ENCODE measurements around the gene INAFM2. TPM values are rescaled to one million over a fixed set of nuclear protein-coding genes. Genes with fewer than 3 reads are reported as not detected.

Gene INAFM2
- total and polyA plus RNA-seq, 9 of the 15 experiments (the other 6 are each of a cell fraction or from before 2014, with no cell fraction given), result 11.8 to 43.1 (median 27.2) TPM

DNA sequence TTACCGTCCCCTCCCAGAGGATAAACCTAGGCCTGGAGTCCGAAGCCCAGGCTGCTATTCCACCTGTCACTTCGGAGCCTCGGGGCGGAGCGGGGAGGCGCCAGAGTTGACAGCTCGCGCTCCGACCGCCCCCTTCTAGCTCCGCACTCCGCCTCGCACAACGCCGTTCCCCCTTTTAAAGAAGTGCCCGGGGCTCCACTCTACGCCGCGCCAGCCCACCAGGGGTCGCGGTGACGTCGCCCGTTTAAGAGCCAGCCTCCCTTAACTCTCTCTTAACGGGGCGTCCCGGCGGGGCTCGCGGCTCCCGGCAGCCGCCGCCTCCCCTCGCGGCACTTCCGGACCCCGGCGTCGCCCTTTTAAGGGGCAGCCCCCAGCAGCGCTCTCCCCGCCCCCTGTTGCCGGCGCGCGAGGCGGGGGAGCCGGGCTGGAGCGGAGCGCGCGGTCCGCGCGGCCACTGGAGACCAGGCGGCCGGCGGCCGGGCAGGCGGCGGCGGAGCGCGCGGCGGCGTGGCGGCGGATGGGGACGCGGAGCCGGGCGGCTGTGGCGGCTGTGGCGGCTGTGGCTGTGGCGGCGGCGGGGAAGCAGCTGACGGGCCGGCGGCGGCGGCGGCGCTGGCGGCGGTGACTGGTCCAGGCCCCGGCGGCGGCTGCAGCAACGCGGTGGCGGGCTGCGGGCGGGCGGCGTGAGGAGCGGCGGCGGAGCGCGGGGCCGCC is at the start of gene INAFM2 (continued):
- TF ChIP-seq, protein P1, sequence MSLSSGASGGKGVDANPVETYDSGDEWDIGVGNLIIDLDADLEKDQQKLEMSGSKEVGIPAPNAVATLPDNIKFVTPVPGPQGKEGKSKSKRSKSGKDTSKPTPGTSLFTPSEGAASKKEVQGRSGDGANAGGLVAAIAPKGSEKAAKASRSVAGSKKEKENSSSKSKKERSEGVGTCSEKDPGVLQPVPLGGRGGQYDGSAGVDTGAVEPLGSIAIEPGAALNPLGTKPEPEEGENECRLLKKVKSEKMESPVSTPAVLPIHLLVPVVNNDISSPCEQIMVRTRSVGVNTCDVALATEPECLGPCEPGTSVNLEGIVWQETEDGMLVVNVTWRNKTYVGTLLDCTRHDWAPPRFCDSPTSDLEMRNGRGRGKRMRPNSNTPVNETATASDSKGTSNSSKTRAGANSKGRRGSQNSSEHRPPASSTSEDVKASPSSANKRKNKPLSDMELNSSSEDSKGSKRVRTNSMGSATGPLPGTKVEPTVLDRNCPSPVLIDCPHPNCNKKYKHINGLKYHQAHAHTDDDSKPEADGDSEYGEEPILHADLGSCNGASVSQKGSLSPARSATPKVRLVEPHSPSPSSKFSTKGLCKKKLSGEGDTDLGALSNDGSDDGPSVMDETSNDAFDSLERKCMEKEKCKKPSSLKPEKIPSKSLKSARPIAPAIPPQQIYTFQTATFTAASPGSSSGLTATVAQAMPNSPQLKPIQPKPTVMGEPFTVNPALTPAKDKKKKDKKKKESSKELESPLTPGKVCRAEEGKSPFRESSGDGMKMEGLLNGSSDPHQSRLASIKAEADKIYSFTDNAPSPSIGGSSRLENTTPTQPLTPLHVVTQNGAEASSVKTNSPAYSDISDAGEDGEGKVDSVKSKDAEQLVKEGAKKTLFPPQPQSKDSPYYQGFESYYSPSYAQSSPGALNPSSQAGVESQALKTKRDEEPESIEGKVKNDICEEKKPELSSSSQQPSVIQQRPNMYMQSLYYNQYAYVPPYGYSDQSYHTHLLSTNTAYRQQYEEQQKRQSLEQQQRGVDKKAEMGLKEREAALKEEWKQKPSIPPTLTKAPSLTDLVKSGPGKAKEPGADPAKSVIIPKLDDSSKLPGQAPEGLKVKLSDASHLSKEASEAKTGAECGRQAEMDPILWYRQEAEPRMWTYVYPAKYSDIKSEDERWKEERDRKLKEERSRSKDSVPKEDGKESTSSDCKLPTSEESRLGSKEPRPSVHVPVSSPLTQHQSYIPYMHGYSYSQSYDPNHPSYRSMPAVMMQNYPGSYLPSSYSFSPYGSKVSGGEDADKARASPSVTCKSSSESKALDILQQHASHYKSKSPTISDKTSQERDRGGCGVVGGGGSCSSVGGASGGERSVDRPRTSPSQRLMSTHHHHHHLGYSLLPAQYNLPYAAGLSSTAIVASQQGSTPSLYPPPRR (CRISPR knock-in tag; IDR thresholded peaks at IDR 0.05; ENCODE audit: borderline replicate concordance), result peak; percentile 40; the same call in 1 of the 2 replicates
- TF ChIP-seq TAF1 (IDR thresholded peaks at IDR 0.05; ENCODE audit: control insufficient read depth, extremely low read depth, insufficient read depth, low read length, severe bottlenecking), result peak; percentile 55
- no peak for TF ChIP-seq NFIX (CRISPR knock-in tag; IDR thresholded peaks at IDR 0.05; ENCODE audit: low read depth)
- no peak for TF ChIP-seq ETV6 (IDR thresholded peaks at IDR 0.05; ENCODE audit: borderline replicate concordance in 1 of 2, low read depth in 2 of 2, low read length in 1 of 2)
- peak; percentile 79; the same call in 1 of the 2 replicates for TF ChIP-seq ETV6 (CRISPR knock-in tag; IDR thresholded peaks at IDR 0.05; ENCODE audit: borderline replicate concordance)
- no peak for TF ChIP-seq TSC22D4 (tag; IDR thresholded peaks at IDR 0.05)
- TF ChIP-seq KDM4B (IDR thresholded peaks at IDR 0.05; ENCODE audit: borderline replicate concordance in 2 of 2, low read depth in 1 of 2), result no peak
- no peak; the same call in 1 of the 2 replicates for TF ChIP-seq ETV5 (CRISPR knock-in tag; IDR thresholded peaks at IDR 0.05; ENCODE audit: low read depth)
- TF ChIP-seq ZNF24 (IDR thresholded peaks at IDR 0.05), result no peak
- TF ChIP-seq ZNF583 (CRISPR knock-in tag; IDR thresholded peaks at IDR 0.05), result no peak
- TF ChIP-seq, protein P2, sequence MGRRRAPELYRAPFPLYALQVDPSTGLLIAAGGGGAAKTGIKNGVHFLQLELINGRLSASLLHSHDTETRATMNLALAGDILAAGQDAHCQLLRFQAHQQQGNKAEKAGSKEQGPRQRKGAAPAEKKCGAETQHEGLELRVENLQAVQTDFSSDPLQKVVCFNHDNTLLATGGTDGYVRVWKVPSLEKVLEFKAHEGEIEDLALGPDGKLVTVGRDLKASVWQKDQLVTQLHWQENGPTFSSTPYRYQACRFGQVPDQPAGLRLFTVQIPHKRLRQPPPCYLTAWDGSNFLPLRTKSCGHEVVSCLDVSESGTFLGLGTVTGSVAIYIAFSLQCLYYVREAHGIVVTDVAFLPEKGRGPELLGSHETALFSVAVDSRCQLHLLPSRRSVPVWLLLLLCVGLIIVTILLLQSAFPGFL (CRISPR knock-in tag; IDR thresholded peaks at IDR 0.05), result no peak
- TF ChIP-seq, protein P3, sequence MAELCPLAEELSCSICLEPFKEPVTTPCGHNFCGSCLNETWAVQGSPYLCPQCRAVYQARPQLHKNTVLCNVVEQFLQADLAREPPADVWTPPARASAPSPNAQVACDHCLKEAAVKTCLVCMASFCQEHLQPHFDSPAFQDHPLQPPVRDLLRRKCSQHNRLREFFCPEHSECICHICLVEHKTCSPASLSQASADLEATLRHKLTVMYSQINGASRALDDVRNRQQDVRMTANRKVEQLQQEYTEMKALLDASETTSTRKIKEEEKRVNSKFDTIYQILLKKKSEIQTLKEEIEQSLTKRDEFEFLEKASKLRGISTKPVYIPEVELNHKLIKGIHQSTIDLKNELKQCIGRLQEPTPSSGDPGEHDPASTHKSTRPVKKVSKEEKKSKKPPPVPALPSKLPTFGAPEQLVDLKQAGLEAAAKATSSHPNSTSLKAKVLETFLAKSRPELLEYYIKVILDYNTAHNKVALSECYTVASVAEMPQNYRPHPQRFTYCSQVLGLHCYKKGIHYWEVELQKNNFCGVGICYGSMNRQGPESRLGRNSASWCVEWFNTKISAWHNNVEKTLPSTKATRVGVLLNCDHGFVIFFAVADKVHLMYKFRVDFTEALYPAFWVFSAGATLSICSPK (IDR thresholded peaks at IDR 0.05; ENCODE audit: borderline replicate concordance), result no peak
- TF ChIP-seq ZNF644 (tag; IDR thresholded peaks at IDR 0.05; ENCODE audit: low read depth), result no peak
- no peak for TF ChIP-seq MYBL2 (IDR thresholded peaks at IDR 0.05; ENCODE audit: low read depth)
- no peak for TF ChIP-seq MYBL2 (CRISPR knock-in tag; IDR thresholded peaks at IDR 0.05; ENCODE audit: borderline replicate concordance)
- TF ChIP-seq ERF (CRISPR knock-in tag; IDR thresholded peaks at IDR 0.05), result no peak

Measured in K562 (cell line).